Muscle of back (tissue), 11 donors: ENCODE data around the gene RASSF9. TPM values are rescaled to one million over a fixed set of nuclear protein-coding genes. Genes with fewer than 3 reads are reported as not detected.

Experiments
- DNase-seq, 3 donors: peaks; one replicate each; pipeline versions ENCODE4 v3.0.0 to v3.0.0-alpha.2; 2013
- polyA plus RNA-seq, 10 donors: library from polyadenylated mRNA; unstranded; fragments of 120-200 nt; gene quantifications; one replicate each; pipeline ENCODE4 v1.2.1, GENCODE V29; 2013; ENCODE audit not compliant: insufficient read length in 10 of 10

The RASSF9 gene
- polyA plus RNA-seq, 10 donors, result 2.5 to 4.9 (median 3.9) TPM

DNA sequence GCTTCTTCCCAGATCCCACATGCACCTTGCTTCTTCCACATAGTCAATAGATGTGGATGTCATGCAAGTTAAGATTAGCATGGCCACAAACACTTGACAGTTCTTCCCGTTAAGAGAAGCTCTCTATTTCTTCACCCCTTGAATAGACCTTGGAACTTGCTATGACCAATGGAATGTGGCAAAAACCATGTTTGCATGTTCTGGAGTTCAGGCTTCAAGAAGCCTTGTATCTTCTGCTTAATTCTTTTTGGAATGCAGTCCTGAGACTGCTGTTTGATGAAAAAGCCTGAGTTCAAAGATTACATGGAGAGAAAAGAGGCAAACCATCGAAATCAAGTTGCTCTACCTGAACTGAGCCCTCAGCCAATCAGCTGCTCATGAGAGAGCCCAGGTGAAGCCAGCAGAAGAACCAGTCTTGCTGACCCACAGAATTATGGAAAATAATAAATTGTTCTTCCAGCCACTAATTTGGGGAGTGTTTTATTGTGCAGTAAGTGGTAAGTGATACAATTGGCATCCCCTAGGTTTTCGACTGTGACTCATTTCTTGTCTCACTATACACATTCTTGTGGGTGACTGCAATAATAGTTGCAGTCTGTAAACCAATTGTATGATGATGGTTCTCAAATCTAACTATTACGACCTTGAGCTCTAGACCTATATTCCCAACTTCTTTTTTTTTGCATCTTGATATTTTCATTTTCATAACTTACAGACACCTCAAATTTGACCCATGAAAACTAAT lies 12.6 kb downstream of the RASSF9 start:
- peak in 1 of 3 donors; percentile 35 for DNase-seq

DNA sequence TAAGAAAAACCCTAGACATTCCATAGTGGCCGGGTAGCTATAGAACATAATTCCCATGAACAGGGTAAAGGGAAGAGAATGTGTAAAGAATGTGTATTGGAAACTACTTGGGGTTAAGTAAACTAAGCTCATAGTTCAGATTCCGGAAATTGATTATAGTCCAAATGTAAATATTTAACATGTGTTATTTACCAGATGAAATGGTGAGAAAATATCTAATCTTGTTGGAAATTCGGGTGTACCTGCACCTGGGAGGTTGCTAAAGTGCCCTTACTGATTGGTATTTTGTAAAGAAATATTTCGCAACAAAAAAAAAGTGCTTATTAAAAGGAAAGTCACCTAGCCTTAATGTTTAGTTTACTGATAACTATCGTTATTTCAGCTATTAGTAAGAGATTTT lies 14.4 kb downstream of the RASSF9 start:
- no peak for DNase-seq

DNA sequence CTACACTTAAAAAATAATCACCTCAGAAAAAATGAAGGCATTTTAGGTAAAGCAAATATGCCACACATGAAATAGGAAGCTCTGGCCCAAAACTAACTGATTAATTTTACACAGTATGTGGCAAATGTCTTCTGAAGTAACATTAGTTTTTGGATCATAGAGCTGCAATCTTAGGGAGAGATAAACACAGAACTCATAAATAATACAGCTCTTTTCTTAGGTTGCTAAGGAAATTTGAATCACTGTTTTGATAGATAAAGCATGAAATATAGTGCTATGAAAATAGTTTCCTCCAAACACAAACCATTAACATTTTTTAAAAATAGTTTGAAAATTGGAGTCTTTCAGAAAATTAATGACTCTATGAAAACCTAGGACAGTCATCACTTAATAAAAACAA lies 15.0 kb downstream of the RASSF9 start:
- DNase-seq, result no peak

GRCh38 chr12:85820101-85820500 lies 16.1 kb downstream of the RASSF9 start:
- no peak for DNase-seq

GRCh38 chr12:85814741-85815140 lies 21.5 kb downstream of the RASSF9 start:
- DNase-seq, result no peak

DNA sequence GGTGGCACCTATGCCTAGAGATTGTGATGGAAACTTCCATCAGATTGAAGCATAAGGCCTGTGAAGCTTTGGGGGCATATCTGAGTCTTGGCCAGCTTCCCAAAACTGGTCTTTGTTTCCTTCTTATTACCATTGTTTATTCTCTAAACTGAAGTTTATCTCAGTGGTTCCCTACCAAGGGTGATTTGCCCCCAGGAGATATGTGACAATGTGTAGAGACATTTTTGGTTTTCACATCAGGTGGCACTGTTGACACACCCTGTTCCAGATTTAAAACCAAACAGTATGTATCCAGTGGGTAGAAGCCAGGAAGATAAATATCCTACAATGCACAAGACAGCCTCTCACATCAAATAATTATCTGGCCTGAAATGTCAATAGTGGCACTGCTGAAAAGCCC lies 22.1 kb downstream of the RASSF9 start:
- no peak for DNase-seq

DNA sequence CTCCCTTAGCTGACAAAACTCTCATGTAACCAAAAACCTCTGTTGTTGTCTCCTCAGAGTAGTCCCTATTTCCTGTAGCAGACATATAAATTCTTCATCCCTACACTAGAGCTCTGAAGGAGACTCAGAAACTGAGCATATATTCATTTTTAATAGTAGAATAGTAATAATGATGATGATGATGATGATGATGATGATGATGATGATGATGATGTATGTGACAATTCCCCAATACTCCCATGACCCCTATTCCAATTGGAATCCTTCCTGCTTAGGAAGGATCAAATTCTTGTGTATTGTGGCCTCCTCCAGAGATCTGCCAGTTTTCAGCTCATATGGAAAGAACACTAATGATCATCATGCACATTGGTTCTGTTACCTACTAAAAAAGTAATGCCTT lies 26.7 kb downstream of the RASSF9 start:
- DNase-seq, result peak in 1 of 3 donors; percentile 20

DNA sequence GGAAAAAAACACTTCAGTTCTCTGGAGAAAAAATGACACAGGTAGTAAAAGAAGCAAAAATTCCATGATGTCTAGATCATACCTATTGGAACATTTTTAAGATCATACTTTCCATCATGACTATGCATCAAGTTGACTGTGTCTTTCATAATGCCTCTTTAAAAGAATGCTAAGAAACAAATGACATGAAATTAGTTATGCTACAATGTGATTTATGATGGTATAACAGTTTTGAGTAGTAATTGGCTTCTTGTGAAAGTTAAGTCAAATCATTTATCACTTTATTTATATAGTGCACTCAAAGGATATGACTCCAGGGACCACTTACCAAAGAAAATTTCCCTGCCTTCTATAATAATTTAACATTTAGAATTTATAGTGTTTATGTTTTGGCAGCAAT lies 28.5 kb downstream of the RASSF9 start:
- DNase-seq, result no peak

- DNase-seq, result no peak
Measured at GRCh38 chr12:85805654-85806053, 30.6 kb downstream of the RASSF9 start.

DNA sequence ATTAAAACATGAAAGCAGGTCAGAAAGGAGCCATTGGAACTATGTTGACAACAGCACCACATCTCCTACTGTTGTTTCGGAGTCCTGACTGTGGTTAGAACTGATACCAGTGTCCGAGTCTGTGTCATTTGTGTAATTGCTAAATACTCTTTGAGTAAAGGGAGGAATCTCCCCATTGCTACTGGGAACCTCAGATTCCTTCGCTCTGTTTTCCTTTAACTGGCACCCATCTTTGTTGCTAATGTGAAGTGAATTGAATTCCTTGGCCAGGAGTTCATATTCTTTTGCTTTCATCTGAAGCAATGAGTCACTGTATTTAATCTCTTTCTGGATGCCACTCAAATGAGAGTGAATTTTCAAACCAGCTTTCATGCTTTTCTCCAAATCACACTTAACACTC lies 31.5 kb downstream of the RASSF9 start:
- DNase-seq, result no peak

DNA sequence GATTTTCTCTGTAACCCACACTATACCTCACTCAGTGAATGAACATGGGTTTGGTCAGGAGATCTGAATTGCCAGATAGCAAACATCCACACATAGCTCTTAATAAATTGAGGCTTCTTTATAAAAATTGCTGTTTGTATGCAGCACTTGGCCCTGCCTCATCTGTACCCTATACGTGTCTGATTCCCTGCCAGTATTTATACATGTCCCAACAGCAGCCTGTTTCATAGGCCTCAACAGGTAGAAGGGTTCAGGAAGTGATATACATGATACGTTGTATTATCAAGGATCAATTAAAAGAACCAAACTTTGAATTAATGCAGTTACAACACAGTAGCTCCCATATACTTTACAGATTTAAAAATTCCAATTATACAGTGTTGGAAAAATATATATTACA lies 32.3 kb downstream of the RASSF9 start:
- DNase-seq, result no peak

- DNase-seq, result no peak
Measured at GRCh38 chr12:85803231-85803630, 33.0 kb downstream of the RASSF9 start.

- DNase-seq, result no peak
Measured at GRCh38 chr12:85798122-85798521, 38.1 kb downstream of the RASSF9 start.

GRCh38 chr12:85796001-85796400 lies 40.2 kb downstream of the RASSF9 start:
- DNase-seq, result no peak

DNA sequence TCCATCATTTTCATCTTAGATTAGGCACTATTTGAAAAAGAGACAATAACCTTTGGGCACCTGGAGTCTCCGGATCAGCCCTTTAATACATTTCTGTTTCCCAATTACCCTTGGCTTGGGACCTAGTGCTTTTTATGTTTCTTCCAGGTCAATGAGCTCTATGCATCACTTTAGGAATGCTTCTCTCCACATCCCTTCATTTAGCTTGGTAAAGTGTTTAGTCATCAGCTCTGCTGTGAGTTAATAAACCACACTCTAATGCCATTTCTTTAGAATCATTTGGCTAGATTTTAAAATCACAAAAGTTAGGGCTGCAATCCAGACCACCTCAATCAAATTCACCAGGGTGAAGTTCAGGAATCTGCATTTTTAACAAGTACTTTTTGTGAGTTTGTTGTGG lies 41.7 kb downstream of the RASSF9 start:
- peak in 1 of 3 donors; percentile 15 for DNase-seq

- DNase-seq, result no peak
Measured at GRCh38 chr12:85784096-85784720, 52.0 kb downstream of the RASSF9 start.

DNA sequence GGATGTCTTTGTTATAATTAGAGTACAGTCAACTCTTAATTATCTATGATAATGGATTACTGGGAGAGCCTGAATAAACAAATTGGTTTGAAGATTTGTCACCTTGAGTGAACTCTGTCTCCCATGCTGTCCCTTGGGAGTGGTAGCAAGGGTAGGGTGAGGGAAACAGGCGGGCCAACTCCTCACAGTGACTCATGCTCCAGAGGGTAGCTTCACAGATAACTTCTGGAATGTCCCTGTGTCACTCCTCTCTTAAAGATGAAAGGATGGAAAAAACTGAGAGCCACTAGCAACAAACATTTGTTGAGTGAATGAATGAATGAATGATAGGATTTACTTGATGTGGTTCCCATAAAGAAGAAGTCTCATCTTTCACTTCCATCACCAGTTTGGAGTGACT lies 53.5 kb downstream of the RASSF9 start:
- DNase-seq, result no peak

- no peak for DNase-seq
Measured at GRCh38 chr12:85781766-85782165, 54.4 kb downstream of the RASSF9 start.

- DNase-seq, result no peak
Measured at GRCh38 chr12:85779768-85780167, 56.4 kb downstream of the RASSF9 start.

DNA sequence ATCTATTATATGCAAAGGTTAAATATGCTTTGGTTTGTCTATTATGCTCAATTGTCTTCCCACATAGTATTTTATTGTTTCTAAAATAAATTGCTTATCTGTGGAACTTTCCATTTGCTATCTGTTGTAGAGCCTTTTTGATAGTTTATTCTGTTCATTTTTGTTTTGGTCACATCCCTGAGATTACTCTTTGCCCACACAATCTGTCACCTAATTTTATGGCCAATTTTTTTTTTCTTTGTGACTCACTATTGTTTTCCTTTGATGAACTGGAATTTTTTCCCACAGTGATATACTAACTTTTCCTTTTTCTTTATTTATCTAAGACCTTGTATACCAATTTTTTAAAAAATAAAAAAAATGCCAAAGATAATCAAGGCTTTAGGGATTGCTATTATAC lies 61.1 kb downstream of the RASSF9 start:
- no peak for DNase-seq

DNA sequence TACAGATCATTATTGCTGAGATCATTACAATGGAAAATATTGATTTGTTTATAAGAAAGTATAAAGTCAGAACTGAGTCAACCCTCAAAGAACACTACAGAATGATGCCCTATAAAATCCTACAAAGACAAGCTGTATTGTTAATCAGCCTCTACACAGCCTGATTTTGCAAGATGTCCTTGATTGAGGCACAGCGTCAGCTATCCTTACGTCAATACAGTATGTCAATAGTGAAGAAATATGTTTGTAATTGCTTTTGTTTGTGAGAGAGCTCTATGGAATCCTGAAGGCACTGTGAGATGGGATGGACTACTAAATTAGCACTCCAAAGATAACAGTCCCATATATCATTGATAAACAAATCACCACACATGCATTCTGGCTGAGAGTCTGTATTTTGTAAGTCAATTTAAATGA lies 70.7 kb downstream of the RASSF9 start:
- DNase-seq, result no peak

DNA sequence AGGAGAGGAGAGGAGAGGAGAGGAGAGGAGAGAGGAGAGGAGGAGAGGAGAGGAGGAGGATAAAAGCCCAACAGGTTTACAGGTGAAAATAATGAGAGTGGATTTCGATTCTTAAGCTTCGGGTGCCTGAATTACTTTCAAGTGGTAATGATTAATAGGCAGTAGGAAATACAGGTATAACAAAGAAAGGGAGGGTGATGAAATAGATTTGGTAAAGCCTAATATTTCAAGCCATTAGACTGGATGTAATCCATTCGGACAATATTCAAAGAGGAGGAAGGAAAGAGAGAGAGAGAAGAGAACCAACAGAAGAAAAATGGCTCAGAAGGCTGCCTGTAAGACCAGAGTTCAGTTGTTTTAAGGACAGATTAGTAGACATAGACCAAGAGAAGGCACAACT lies 76.6 kb downstream of the RASSF9 start:
- DNase-seq, result no peak

GRCh38 chr12:85759091-85759490 lies 77.1 kb downstream of the RASSF9 start:
- no peak for DNase-seq

- no peak for DNase-seq
Measured at GRCh38 chr12:85755760-85756159, 80.4 kb downstream of the RASSF9 start.
